Neural cell (in vitro differentiated cells): ENCODE data around the gene MBD3L2B. TPM values are rescaled to one million over a fixed set of nuclear protein-coding genes. Genes with fewer than 3 reads are reported as not detected.
"Not testable (repeated sequence)": the region's sequence is repeated elsewhere in the genome, so short reads cannot be mapped to it uniquely, and the experiment has no call there.

Experiments
- H2AFZ ChIP-seq: fragments of 200-600, 300-800 bp; sonication (generic), shearing (Covaris generic); 2 replicates; pipeline ENCODE4 v1.6.0; 2014; ENCODE audit warnings: low read depth, mild to moderate bottlenecking, antibody characterized with exemption, low read length, moderate library complexity
- H3F3A ChIP-seq: fragments of 200-600 bp; shearing (Covaris generic); 2 replicates; pipeline ENCODE4 v1.6.1; 2016; ENCODE audit warnings: mild to moderate bottlenecking, moderate library complexity, mixed read lengths, antibody characterized with exemption, low read length; ENCODE audit not compliant: insufficient read depth, poor library complexity, severe bottlenecking
- H3K27ac ChIP-seq: fragments of 200-600, 300-800 bp; sonication (generic), shearing (Covaris generic); 2 replicates; pipeline ENCODE4 v1.5.1; 2014; ENCODE audit warnings: mild to moderate bottlenecking, low read length, moderate library complexity
- H3K27me3 ChIP-seq: fragments of 300-800, 200-600 bp; sonication (generic), shearing (Covaris generic); 2 replicates; pipeline ENCODE4 v1.6.0; 2014; ENCODE audit warnings: mild to moderate bottlenecking, low read depth, low read length, moderate library complexity; ENCODE audit not compliant: insufficient read depth
- H3K36me3 ChIP-seq: fragments of 300-800, 200-600 bp; sonication (generic), shearing (Covaris generic); 2 replicates; pipeline ENCODE4 v1.5.1; 2014; ENCODE audit warnings: mild to moderate bottlenecking, antibody characterized with exemption, low read length, moderate library complexity; ENCODE audit not compliant: insufficient read depth
- H3K4me2 ChIP-seq: fragments of 300-800, 200-600 bp; sonication (generic), shearing (Covaris generic); 2 replicates; pipeline ENCODE4 v1.6.0; 2014; ENCODE audit warnings: mild to moderate bottlenecking, low read length
- H3K4me3 ChIP-seq: fragments of 300-800, 200-600 bp; sonication (generic), shearing (Covaris generic); 2 replicates; pipeline ENCODE4 v1.5.1; 2014; ENCODE audit warnings: mild to moderate bottlenecking, low read length, moderate library complexity
- H3K79me2 ChIP-seq: fragments of 200-600 bp; shearing (Covaris generic); replicated peaks from 2 replicates; pipeline ENCODE4 v1.6.0; 2014; ENCODE audit warnings: mild to moderate bottlenecking, low read length, moderate library complexity; ENCODE audit not compliant: insufficient read depth
- H3K9ac ChIP-seq: fragments of 300-800, 200-600 bp; sonication (generic), shearing (Covaris generic); 2 replicates; pipeline ENCODE4 v1.6.1; 2016; ENCODE audit warnings: mild to moderate bottlenecking, low read length, mixed read lengths
- H3K9me2 ChIP-seq: fragments of 200-600 bp; shearing (Covaris generic); 2 replicates; pipeline ENCODE4 v1.6.1; 2016; ENCODE audit warnings: mild to moderate bottlenecking, low read length, mixed read lengths; ENCODE audit not compliant: insufficient read depth
- H3K9me3 ChIP-seq: fragments of 200-600, 300-800 bp; sonication (generic), shearing (Covaris generic); 2 replicates; pipeline ENCODE4 v1.6.1; 2016; ENCODE audit warnings: mild to moderate bottlenecking, mixed run types, low read length, moderate library complexity, mixed read lengths
- H4K20me1 ChIP-seq: fragments of 200-600 bp; shearing (Covaris generic); 2 replicates; pipeline ENCODE4 v1.6.1; 2016; ENCODE audit warnings: mild to moderate bottlenecking, mixed run types; ENCODE audit not compliant: insufficient read depth
- EP300 ChIP-seq: fragments of 450-650 bp; conservative IDR thresholded peaks from 2 replicates; pipeline ENCODE4 v1.6.1; 2014; ENCODE audit warnings: antibody characterized with exemption, mild to moderate bottlenecking, moderate library complexity; ENCODE audit not compliant: poor library complexity, severe bottlenecking
- EZH2 ChIP-seq: fragments of 200-600, 300-800 bp; shearing (Covaris generic), sonication (generic); IDR thresholded peaks from 2 replicates; pipeline ENCODE4 v1.6.1; 2014; ENCODE audit warnings: antibody characterized with exemption, low read length, borderline replicate concordance, mild to moderate bottlenecking; ENCODE audit not compliant: insufficient read depth, poor library complexity, severe bottlenecking
- MXI1 ChIP-seq: fragments of 450-650 bp; conservative IDR thresholded peaks from 2 replicates; pipeline ENCODE4 v1.6.1; 2014; ENCODE audit warnings: antibody characterized with exemption, mild to moderate bottlenecking; ENCODE audit not compliant: poor library complexity, severe bottlenecking
- POLR2AphosphoS5 ChIP-seq: IDR thresholded peaks from 2 replicates; pipeline ENCODE4 v1.6.1; 2012
- RAD21 ChIP-seq: fragments of 450-650 bp; conservative IDR thresholded peaks from 2 replicates; pipeline ENCODE4 v1.6.1; 2014; ENCODE audit warnings: antibody characterized with exemption, mild to moderate bottlenecking, moderate library complexity
- REST ChIP-seq: IDR thresholded peaks from 2 replicates; pipeline ENCODE4 v1.6.1; 2012; ENCODE audit warnings: borderline replicate concordance
- SMC3 ChIP-seq: fragments of 450-650 bp; conservative IDR thresholded peaks from 2 replicates; pipeline ENCODE4 v1.6.1; 2014; ENCODE audit warnings: antibody characterized with exemption, mild to moderate bottlenecking, moderate library complexity; ENCODE audit not compliant: poor library complexity
- TAF1 ChIP-seq: IDR thresholded peaks from 2 replicates; pipeline ENCODE4 v1.6.1; 2012; ENCODE audit warnings: low read depth
- polyA plus RNA-seq: library from polyadenylated mRNA; depleted of rRNA; stranded (reverse); fragments of >200 nt; gene quantifications from 2 replicates; pipeline ENCODE4 v1.2.3, GENCODE V29; 2014
- TF ChIP-seq, protein P1 (sequence below): fragments of 450-650 bp; IDR thresholded peaks from 2 replicates; pipeline ENCODE4 v1.5.1; 2014; ENCODE audit warnings: antibody characterized with exemption, mild to moderate bottlenecking, moderate library complexity; ENCODE audit not compliant: poor library complexity, severe bottlenecking

The MBD3L2B gene
- polyA plus RNA-seq, 1 donor from 2014 or later: not detected

GRCh38 chr19:7040079-7040478 lies 18.8 kb upstream of the MBD3L2B start, which contains the start of gene MBD3L4:
Gene MBD3L4, minus strand, starts transcription at chr19:7040179. Its CDS starts 35 bp downstream, at chr19:7040144.
- not testable (repeated sequence) for H3K36me3 ChIP-seq, H3K9me2 ChIP-seq, H3K79me2 ChIP-seq, H3K27ac ChIP-seq, H3F3A ChIP-seq, H3K4me3 ChIP-seq, H2AFZ ChIP-seq, H3K9me3 ChIP-seq, H4K20me1 ChIP-seq, H3K27me3 ChIP-seq, H3K4me2 ChIP-seq, H3K9ac ChIP-seq

DNA sequence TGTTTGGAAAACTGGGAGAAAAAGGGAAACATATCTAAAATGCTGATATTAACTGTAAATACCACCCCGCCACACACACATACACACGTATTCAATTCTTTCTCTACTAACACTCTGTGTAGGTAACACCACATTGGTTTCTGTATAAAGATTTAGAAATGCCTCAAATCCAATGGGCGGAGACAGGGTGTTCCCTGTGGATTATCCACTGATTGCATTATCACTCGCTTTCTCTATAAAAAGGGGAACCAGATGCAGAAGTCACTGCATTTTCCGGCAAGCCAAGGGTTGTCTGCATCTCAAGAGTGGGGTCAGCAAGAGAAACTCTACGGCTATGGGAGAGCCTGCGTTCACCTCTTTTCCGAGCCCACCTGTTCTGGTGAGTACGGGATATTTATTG lies 9.0 kb upstream of the MBD3L2B start, which contains the start of gene MBD3L5:
Gene MBD3L5 (plus strand): TSS at position 301 of the 400 bp plus-strand sequence. CDS start 34 bp downstream, at position 335.
- not testable (repeated sequence) for H3K27me3 ChIP-seq, H3K4me3 ChIP-seq, H3K36me3 ChIP-seq, H3K9me3 ChIP-seq, H3K4me2 ChIP-seq, H2AFZ ChIP-seq, H4K20me1 ChIP-seq, H3K9me2 ChIP-seq, H3K9ac ChIP-seq, H3F3A ChIP-seq, H3K79me2 ChIP-seq, H3K27ac ChIP-seq

DNA sequence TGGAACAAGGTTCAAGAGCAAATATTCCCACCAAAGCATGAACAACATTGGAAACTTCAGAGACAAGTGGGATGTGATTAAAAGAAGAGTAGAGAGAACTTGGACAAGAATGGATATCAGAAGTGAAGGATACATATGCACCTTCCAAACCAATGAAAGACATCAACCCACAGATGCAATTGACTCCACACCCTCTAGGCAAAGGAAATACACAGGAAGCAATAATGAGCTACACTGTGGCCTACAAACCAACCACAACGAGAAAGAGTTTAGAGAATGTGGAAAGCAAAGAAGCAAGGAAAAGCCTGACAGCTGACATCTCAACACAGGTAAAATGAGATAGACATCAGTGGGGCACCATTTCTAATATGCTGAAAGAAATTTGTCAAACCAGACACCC lies 7.6 kb upstream of the MBD3L2B start:
- not testable (repeated sequence) for H3K79me2 ChIP-seq, H3K27me3 ChIP-seq, H3K27ac ChIP-seq, H3K9ac ChIP-seq, H4K20me1 ChIP-seq, H3K36me3 ChIP-seq, H3K9me3 ChIP-seq, H2AFZ ChIP-seq, H3K4me2 ChIP-seq, H3F3A ChIP-seq, H3K4me3 ChIP-seq, H3K9me2 ChIP-seq

DNA sequence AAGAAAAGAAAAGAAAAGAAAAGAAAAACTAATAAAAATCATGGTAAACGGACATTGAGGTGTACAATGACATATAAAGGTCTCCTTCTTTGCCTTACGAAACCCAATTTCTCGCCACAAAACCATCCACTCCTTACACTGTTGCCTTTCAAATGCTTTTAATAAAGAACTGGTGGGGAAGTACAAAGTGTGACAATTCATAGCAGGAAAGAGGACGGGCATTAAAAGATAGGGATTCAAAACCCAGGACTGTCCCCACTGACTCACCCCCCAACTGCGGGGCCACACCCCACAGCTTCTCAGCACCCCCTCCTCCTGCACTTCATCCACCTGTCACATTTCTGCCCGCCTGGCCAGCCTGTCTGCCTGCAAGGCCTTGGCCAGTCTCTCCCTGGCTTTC lies 2.4 kb downstream of the MBD3L2B start:
- no peak overlapping the region for H3K27ac ChIP-seq
- no peak overlapping the region for H3K4me3 ChIP-seq
- H3K9ac ChIP-seq: no peak overlapping the region
- TF ChIP-seq EP300 (no peak), EZH2 (no peak), MXI1 (no peak), SMC3 (no peak), TAF1 (no peak), RAD21 (no peak), REST (no peak), POLR2AphosphoS5 (no peak)
- TF ChIP-seq, protein P1, sequence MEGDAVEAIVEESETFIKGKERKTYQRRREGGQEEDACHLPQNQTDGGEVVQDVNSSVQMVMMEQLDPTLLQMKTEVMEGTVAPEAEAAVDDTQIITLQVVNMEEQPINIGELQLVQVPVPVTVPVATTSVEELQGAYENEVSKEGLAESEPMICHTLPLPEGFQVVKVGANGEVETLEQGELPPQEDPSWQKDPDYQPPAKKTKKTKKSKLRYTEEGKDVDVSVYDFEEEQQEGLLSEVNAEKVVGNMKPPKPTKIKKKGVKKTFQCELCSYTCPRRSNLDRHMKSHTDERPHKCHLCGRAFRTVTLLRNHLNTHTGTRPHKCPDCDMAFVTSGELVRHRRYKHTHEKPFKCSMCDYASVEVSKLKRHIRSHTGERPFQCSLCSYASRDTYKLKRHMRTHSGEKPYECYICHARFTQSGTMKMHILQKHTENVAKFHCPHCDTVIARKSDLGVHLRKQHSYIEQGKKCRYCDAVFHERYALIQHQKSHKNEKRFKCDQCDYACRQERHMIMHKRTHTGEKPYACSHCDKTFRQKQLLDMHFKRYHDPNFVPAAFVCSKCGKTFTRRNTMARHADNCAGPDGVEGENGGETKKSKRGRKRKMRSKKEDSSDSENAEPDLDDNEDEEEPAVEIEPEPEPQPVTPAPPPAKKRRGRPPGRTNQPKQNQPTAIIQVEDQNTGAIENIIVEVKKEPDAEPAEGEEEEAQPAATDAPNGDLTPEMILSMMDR: no peak
- H4K20me1 ChIP-seq: no peaks in the 10 kb centered on the region
- H3K36me3 ChIP-seq: no peaks in the 10 kb centered on the region
- H2AFZ ChIP-seq: no peak overlapping the region
- no peaks in the 10 kb centered on the region for H3K9me2 ChIP-seq
- H3K27me3 ChIP-seq: no peaks in the 10 kb centered on the region
- no peak overlapping the region for H3K4me2 ChIP-seq
- H3K9me3 ChIP-seq: no peaks in the 10 kb centered on the region
- H3K79me2 ChIP-seq: no peaks in the 10 kb centered on the region
- no peaks in the 10 kb centered on the region for H3F3A ChIP-seq
